GM12864 (cell line): ENCODE results near the gene USP48.
"Not testable (repeated sequence)": the region's sequence is repeated elsewhere in the genome, so short reads cannot be mapped to it uniquely, and the experiment has no call there.

Source experiments
- DNase-seq: peaks from one replicate; pipeline ENCODE4 v3.0.0-alpha.2; 2011; ENCODE audit warnings: low read depth
- H3K4me3 ChIP-seq: 2 replicates; pipeline ENCODE4 v1.5.1; 2011; ENCODE audit warnings: mild to moderate bottlenecking, low read depth, low read length, control low read depth
- CTCF ChIP-seq: IDR thresholded peaks from 2 replicates; pipeline ENCODE4 v1.5.1; 2011; ENCODE audit warnings: low read depth, mild to moderate bottlenecking, moderate library complexity, low read length, control low read depth, inconsistent platforms; ENCODE audit errors: missing control alignments

The USP48 gene

DNA sequence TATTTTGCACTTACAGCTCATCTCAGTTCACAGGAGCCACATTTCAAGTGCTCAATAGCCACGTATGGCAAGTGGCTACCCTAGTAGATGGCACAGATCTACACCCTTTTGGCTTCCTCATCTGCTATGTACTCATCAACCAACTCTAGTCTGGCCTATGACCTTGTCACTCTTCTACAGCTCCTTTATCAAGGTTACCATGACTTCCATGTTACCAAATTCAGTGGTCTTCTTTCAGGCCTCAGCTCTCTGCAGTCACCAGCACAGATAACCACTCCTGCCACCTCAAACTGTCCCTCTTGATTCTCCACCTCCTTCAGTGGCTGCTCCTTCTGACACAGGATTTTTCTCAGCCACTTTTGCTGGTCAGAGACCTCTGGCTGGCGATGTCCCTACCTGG, 11.7 kb upstream of the USP48 start:
- no peak overlapping the region for H3K4me3 ChIP-seq
- no peak for TF ChIP-seq CTCF
- no peak for DNase-seq

- no peak for TF ChIP-seq CTCF
- H3K4me3 ChIP-seq: no peak overlapping the region
- DNase-seq: no peak
These were observed 10.2 kb upstream of the USP48 start for GRCh38 chr1:21793104-21793503.

- H3K4me3 ChIP-seq: no peak overlapping the region
- DNase-seq: no peak
- no peak for TF ChIP-seq CTCF
These were observed 3.7 kb upstream of the USP48 start for GRCh38 chr1:21786640-21787039.

- H3K4me3 ChIP-seq, DNase-seq: not testable (repeated sequence)
These were observed 2.8 kb upstream of the USP48 start for GRCh38 chr1:21785764-21786163.

GRCh38 chr1:21783679-21784603, 992 bp upstream of the USP48 start:
- DNase-seq: no peak
- H3K4me3 ChIP-seq: peak overlapping the region; percentile 90
- TF ChIP-seq CTCF: no peak

DNA sequence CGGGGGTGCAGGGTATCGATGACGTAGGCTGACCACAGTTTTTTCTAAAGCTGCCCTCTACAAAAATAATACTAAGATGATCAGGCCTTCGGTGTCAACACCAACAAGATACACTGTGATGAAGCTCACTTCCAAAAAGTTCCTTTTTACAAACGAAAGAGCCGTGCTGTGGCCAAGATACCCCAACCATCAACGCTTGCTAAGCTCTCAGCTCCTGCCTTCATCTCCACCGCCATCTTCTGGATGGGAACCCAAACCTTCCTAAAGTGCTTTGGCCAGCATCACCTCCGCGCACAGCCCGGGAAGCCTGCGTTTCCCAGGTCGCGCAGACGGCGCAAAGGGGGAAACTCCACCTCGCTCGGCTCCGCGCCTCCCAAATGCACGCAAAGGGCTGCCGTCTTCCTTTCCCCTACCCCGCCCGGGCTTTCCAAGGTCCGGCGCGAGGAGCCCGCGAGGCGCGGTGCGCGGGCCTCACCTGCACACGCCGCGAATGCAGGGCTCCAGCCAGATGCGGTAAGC, 541 bp downstream of the USP48 start:
- TF ChIP-seq CTCF: peak; percentile 41
- DNase-seq: no peak
- H3K4me3 ChIP-seq: peak overlapping the region; percentile 90

DNA sequence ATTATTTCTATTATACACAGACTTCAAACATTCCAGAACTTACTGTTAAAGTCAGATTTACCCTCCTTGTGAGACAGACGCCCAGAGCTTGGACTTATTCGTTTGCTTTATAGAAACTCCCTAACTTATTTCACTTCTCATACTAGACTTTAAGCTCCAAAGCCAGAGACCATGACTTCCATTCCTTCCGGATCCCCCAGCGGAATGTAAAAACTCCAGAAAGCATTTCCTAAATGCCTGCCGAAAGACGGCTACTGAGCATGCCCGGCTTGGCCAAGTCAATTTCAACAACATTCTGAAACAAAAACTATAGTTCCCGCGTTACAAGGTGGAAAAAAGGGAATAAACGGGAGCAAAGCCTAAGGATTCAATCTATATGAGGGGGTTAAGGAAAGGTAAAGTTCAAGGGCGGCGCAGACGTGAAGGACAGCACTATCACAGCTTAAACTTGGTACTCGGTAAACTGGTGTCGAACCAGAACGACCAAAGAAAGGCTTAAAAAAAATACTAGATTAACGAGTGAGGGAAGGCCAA, 1.1 kb downstream of the USP48 start:
- TF ChIP-seq CTCF: no peak
- DNase-seq: no peak
- H3K4me3 ChIP-seq: peak overlapping the region; percentile 90
